Measurements from ENCODE around the gene LAGE3.
A peak's percentile ranks its signal among the peaks of the same experiment; 100 is the strongest.
"Not testable (repeated sequence)": the region's sequence is repeated elsewhere in the genome, so short reads cannot be mapped to it uniquely, and the experiment has no call there.

Gene LAGE3

GRCh38 chrX:154502098-154502497 lies 23.0 kb upstream of the LAGE3 start:
- DNase-seq (ENCODE audit: low read depth in 3 of 3) = no peak

GRCh38 chrX:154501423-154501822 lies 22.3 kb upstream of the LAGE3 start:
- DNase-seq (ENCODE audit: low read depth in 3 of 3) = not testable (repeated sequence)

- not testable (repeated sequence) for DNase-seq (ENCODE audit: low read depth in 3 of 3)
These were observed 17.6 kb upstream of the LAGE3 start for GRCh38 chrX:154496591-154497137.

- no peak for DNase-seq (ENCODE audit: low read depth in 3 of 3)
These were observed 16.4 kb upstream of the LAGE3 start for GRCh38 chrX:154495472-154495922.

- no peak for DNase-seq (ENCODE audit: low read depth in 3 of 3)
These were observed 15.6 kb upstream of the LAGE3 start for GRCh38 chrX:154494715-154495114.

GRCh38 chrX:154490414-154491083 lies 11.5 kb upstream of the LAGE3 start, which contains the start of gene SLC10A3:
TSS of gene SLC10A3 (minus strand) at chrX:154490629. CDS start at chrX:154488940, 1,689 bp downstream.
- DNase-seq (ENCODE audit: low read depth in 3 of 3) = peak; percentile 76 to 85 (median 77)

- DNase-seq (ENCODE audit: low read depth in 3 of 3) = no peak
These were observed 10.9 kb upstream of the LAGE3 start for GRCh38 chrX:154490021-154490413.

- DNase-seq (ENCODE audit: low read depth in 3 of 3) = no peak
These were observed 10.1 kb upstream of the LAGE3 start for GRCh38 chrX:154489182-154489581.

- DNase-seq (ENCODE audit: low read depth in 3 of 3) = no peak
These were observed 9.4 kb upstream of the LAGE3 start for GRCh38 chrX:154488336-154489075.

GRCh38 chrX:154487518-154488290 lies 8.6 kb upstream of the LAGE3 start:
- DNase-seq (ENCODE audit: low read depth in 3 of 3) = no peak

- peak in 1 of 3 donors; percentile 41 for DNase-seq (ENCODE audit: low read depth in 3 of 3)
These were observed 7.5 kb upstream of the LAGE3 start, which contains the start of gene UBL4A for GRCh38 chrX:154486396-154487207. TSS of gene UBL4A (minus strand) at chrX:154486615. CDS start at chrX:154486584, 31 bp downstream.

- no peak for DNase-seq (ENCODE audit: low read depth in 3 of 3)
These were observed 6.9 kb upstream of the LAGE3 start for GRCh38 chrX:154486052-154486395.

GRCh38 chrX:154485150-154486051 lies 6.3 kb upstream of the LAGE3 start:
- DNase-seq (ENCODE audit: low read depth in 3 of 3) = no peak

- DNase-seq (ENCODE audit: low read depth in 3 of 3) = no peak
These were observed 5.4 kb upstream of the LAGE3 start for GRCh38 chrX:154484255-154485149.

- DNase-seq (ENCODE audit: low read depth in 3 of 3) = no peak
These were observed 4.2 kb upstream of the LAGE3 start for GRCh38 chrX:154483325-154483724.

GRCh38 chrX:154482786-154483185 lies 3.7 kb upstream of the LAGE3 start:
- no peak for DNase-seq (ENCODE audit: low read depth in 3 of 3)

- no peak for DNase-seq (ENCODE audit: low read depth in 3 of 3)
These were observed 3.0 kb upstream of the LAGE3 start for GRCh38 chrX:154481911-154482601.

- DNase-seq (ENCODE audit: low read depth in 3 of 3) = no peak
These were observed 2.1 kb upstream of the LAGE3 start for GRCh38 chrX:154481195-154481594.
